Ramos (cell line): ENCODE data around the gene RNF175.

Source experiments
- in situ Hi-C: fragments of 300-500 bp; cut with MboI; formaldehyde crosslinking; loops from one replicate; pipeline ENCODE4 v1.14.3; 2022; ENCODE audit warnings: low sequenced_read_pairs; ENCODE audit not compliant: unreplicated experiment

The RNF175 gene

DNA sequence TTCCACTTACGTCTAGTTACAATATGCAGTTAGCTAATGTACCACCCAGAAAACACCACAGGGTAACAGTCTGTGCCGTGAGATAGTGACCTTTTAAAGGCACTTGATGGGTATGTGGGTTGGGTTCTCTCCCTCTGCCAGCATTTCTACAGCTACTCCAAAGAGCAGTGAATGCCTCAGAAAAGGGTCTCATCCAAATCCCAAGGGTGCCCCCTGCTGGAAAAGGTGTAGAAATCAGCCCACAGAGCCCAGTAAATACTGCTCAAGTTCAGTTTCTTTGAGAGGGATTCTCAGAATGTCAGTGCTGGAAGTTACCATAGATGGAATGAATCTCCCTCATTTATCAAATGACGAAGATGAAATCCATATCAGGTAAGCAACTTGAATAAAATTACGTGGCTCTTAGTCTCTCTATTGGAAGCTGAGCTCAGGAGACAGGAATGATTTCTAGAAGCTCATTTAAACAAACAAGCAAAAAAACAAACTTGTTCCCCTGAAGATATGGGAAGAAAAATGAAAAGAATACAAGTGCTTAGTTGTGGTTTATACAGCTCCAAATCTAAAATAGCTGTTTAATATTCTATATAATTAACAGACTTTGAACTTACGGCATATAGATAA is 9.5 kb downstream of the RNF175 start:
- in situ Hi-C loops, result no loop called here

DNA sequence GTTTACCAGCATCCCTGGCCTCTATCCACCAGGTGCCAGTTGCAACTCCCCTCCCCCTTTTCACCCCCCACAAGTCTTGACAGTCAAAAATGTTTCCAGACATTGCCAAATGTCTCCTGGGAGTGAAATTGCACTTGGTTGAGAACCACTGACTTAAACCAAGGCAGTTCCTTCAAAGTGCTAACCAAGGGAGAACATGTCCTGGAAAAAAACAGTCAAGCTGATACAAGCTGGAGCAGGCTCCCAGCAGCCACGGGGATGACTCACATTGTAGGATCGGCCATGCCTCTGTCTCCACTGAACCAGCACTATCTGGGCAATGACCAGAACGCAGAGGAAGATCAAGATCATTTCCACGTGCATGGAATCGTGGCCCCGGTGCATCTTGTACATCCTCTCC is 11.4 kb downstream of the RNF175 start:
- in situ Hi-C loops, result no loop called here

DNA sequence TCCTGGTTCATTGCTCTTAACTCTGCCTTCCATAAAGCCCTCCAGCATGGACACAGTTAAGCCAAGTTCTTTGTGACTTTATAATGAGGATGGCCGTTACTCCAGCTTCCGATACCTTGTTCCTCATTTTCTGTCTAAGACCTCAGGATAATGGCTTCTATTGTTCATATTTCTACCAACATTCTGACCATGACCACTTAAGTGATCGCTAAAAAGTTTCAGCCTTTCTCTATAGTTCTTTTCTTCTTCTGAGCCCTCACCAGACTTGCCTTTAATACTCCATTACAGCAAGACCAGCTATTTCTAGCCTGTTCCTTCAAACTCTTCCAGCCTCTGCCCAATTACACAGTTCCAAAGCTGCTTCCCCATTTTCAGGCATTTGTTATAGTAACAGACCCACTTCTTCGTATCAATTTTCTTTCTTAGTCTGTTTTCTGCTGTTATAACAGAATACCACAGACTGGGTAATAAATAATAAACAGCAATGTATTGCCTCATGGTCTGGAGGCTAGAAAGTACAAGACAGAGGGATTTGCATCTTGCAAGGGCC is 12.3 kb downstream of the RNF175 start:
- in situ Hi-C loops, result no loop called here

DNA sequence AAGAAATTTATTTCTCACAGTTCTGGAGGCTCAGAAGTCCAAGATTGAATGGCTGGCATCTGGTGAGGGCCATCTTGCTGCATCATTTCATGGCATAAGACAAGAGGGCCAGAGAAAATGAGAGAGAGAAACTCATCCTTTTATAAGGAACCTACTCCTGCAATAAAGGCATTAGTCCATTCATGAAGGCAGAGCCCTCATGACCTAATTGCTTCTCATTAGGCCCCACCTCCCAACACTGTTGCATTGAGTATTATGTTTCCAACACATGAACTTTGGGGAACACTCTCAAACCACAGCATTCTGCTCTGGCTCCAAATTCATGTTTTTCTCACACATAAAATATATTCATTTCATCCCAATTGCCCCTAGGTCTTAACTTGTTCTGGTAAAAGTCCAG is 14.2 kb downstream of the RNF175 start:
- in situ Hi-C loops, result no loop called here

DNA sequence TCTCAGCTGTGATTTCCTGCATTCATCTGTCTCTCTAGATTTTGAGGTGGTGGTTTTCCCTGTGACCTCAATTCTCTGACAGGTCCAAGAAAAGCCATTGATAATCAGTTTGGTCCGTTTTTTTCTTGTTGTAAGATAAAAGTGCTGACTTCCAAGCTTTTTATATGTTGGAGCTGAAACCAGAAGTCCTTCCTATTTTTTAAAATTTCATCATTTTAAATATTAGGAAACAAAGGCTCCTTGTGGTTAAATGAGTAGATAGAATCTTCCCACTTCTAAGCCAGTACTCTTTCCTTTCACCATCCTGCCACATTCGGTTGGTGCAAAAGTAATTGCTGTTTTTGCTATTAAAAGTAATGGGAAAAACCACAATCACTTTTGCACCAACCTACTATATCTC is 18.3 kb downstream of the RNF175 start:
- in situ Hi-C loops, result no loop called here

DNA sequence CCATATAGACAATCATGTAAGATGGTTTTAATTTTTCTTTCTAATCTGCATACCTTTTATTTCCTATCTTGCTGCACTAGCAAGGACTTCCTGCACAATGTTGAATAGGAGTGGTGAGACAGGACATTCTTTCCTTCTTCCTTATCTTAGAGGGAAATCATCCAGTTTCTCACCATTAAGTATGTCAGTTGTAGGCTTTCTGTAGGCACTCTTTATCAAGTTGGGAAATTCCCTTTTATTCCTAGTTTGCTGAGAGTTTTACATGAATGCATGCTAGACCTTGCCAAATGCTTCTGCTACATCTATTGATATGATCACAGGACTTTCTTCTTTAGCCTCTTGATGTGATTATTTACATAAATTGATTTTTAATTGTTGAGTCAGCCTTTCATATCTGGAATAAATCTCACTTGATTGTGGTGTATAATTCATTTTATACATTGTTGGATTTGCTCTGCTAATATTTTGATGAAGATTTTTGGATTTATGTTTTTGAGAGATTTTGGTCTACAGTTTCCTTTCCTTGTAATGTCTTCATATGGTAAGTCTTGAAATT is 23.8 kb downstream of the RNF175 start:
- in situ Hi-C loops, result no loop called here

DNA sequence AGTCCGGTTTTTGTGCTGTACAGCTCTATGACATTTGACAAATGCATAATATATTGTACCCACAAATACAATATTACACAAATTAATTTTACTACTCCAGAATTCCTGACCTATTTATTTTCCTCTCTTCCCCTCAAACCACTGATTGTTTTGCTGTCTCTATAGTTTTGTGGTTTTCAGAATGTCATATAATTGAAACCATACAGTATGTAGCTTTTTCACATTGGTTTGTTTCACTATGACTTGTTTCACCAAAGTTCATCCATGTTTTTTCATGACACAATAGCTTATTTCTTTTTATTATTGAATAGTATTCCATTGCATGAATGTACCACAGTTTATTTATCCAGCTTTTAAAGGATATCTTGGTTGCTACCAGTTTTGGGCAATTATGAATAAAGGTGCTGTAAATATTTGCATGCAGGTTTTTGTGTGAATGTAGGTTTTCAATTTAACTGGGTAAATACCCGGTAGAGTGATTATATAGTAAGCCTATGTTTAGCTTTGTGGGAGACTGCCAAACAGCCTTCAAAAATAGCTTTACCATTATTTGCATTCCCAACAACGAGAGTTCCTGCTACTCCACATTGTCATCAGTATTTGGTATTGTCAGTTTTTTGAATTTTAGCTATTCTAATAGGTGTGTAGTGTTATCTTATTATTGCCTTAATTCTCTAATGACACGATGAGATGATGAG is 25.9 kb downstream of the RNF175 start:
- in situ Hi-C loops, result no loop called here

DNA sequence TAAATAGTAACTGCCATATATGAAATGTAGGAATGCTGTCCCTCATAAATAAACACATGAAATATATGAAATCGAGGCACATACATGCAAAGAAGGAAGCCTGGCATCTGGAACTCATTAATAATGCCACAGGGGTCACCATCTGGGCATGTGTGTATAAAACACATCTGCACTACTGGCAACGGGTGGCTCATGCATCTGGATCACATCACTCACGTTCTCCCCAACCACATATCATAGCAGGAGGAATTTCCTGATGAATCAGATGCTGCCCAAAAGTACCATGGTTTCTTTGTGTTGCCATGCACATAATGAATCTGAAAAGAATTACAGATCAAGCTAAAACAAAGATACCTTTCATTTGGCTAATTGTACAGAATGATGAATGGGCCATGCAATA is 28.6 kb downstream of the RNF175 start:
- in situ Hi-C loops, result no loop called here

DNA sequence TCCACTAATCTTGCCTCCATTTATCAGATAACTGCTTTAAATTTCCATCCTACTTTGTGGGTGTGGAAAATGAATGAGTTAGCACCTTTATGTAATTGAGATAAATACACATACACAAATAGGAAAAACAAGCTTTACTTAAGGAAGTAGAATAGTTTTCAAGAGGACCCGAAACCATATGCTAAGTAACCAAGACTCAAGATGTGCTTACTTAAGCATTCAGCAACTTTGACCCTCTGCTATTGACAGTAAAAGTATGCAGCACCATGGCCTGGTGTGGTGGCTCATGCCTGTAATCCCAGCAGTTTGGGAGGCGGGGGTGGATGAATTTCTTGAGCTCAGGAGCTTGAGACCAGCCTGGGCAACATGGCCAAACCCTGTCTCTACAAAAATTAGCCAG is 29.9 kb downstream of the RNF175 start:
- in situ Hi-C loops, result no loop called here

DNA sequence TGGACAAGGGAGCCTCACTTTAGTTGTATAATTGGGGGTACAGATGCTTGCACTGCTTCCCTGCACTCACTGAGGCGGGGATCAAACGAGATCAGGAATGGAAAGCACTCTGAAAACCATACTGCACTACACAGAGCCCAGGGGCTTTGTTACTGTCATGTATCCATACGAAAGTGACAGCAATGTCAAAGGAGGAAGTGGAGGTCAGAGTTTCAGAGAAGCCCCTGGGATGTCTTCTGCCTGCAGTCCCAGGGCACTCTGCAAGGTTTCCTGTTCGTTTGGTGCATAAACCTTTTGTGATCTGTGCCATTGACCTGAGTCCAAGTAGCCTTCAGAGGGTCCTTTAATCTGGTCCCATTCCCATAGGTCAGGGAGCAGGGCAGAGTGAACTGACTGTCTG is 31.2 kb downstream of the RNF175 start:
- in situ Hi-C loops, result no loop called here

DNA sequence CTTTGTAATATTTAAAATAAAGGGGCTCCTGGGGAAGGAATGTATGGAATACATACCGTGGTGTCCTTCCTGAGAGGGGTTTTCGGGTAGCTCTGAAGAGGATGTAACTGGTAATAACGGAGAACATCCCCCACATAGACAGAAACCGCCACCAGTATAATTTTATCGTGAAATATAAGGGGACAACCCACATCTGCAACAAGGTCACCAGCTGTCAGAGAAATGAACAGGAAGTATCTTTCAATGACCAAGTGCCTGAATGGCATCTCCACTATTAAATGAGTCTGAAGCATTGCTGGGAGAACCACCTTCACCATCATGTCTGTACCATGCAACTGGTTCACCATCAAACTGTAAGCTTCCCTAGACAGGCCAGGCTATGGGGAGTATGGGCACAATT is 31.7 kb downstream of the RNF175 start:
- in situ Hi-C loops, result no loop called here

DNA sequence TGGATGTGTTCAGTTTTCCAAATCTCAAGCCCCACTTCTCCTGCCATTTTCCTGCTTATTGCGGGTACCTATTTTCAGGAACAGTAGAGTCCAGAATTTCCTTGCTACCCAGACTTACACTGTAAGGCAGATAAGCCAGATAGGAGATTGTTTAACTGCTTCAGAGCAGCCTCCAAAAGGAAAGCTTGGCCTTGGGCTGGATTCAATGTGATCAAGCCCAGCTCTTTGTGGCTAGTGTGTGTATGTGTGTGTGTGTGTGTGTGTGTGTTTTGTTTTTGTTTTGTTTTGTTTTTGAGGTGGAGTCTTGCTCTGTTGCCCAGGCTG is 34.0 kb downstream of the RNF175 start:
- in situ Hi-C loops, result no loop called here

DNA sequence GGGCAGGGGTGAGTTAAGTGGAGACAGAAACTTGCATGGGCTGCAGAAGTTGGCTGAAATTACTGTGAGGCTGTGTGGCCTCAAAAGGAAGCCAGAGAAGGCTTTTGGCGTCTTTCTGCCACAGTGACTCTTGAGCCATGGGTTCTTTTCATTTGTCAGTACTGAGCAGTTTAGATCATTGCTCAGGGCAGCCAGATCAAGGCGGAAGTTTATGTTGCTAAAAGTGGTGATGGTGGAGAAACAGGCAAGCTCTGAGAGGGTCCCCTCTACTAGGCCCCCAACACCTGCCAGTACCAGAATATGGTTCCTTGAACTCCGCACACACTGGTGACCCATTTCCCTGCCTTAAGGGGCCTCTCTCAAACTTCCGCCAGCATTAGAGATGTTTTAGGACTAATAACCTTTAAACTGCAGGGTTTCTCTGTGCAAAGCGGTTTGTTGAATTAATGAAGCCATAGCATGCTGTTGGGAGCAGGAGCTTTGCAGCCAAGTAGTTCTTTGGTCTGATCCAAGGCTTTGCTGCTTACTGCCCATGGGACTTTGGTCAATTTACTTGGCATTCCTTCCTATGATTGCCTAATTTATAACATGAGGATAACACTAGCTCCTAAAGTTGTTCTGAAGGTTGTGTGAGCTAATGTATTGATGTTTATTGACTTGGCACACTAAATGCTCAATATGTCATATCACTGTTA is 34.5 kb downstream of the RNF175 start:
- in situ Hi-C loops, result no loop called here

DNA sequence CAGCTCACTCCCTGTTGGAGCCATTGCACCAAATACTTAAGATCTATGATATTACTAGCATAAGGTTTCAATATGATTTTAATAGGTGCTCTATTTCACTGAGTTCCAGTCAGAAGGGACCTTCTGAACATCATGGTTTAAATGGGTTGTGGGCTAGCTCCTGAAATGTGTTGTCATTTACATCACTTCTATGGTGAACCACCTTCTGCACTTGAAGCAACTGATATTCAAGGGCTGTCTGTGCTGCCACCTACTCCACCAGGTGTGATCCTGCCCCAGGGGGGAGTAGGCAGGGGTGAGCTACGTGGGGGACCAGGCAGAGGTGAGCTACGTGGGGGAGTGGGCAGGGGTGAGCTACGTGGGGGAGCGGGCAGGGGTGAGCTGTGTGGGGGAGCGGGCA is 35.2 kb downstream of the RNF175 start:
- in situ Hi-C loops, result no loop called here

DNA sequence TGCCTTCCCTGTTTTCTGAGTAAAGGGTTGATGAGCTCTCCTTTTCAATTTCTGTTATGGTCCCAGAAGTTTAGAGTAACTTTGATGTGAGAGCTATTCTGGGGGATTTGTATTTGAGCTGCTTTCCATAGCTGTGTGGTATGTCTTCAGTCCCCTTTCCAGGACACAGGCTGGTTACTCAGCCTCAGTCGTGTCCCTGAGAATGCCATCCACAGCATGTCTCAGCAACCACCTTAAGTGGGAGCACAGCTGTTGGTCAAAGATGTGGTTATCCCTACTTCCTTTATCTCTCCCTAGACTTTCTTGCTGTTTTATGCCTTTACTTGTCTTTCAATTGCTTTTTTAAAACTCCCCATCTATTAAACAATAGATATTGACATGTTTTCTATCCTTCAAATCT is 37.8 kb downstream of the RNF175 start:
- in situ Hi-C loops, result no loop called here

DNA sequence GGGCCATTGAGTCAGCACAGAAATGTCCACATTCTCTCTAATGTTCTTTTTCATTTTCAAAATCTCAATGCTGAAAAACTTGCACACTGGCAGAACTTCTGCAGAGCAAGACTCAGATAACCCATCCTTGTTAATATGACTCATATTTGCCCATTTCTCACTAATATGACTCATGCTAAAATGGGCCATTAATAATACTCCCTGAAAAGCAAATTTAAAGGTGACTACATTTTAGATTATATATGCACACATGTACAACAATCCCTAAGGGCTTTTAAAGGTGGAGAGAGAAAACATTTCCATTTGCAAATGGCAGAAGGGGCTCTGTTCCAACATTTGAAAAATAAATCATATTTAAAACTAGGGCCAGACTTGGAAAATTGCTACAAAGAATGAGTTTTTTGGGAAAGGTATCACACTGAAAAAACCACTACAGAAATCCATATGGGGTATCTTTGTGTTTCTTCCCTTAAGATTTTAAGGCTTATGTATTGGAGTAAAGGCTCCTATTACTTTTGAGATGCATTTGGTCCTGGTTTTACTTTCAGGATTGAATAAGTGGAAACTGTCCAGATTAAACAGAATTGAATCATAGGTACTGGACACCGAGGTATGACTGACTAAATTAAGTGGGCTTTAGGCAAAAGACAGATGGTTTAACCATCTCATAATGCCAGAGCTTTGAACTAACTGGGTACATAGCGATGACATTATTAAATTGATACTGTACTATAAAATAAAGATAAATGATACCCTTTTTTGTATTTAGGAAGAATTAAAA is 45.8 kb downstream of the RNF175 start:
- in situ Hi-C loops, result no loop called here

DNA sequence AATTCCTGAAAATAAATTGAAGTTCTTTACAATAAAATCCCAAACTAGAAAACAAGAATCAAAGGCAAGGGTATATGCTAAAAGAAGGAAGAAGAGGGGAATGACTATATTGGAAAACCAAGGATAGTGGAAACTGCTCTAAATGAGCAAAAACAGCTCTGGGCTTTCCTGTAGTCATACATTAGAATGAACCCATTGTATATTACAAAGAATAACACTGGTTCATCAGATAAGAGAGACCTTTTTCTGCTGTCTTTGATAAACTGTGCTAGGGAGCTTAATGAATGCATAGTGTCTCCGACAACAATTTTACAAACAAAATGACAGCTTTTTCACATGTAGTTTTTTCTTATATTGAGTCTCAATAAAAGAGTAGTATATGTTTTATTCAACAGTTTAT is 49.1 kb downstream of the RNF175 start:
- in situ Hi-C loops, result no loop called here

DNA sequence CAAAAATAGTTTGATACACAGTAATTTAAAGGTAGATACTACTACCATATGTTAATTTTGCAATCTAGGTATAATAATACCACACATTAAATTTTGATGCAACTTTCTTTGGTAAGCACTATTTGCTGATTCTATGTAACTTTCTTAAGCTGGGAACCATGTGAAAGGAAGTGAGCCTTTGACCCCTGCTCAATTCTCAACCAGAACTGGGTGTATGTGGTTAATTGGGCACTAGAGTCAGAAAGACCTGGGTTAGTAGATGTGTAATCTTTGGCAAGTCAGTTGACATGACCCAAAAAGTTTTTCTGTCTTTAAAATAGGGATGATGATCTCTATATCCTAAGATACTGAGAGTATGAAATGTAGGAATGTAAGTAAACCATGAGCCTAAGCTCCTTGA is 53.3 kb downstream of the RNF175 start:
- in situ Hi-C loops, result no loop called here

DNA sequence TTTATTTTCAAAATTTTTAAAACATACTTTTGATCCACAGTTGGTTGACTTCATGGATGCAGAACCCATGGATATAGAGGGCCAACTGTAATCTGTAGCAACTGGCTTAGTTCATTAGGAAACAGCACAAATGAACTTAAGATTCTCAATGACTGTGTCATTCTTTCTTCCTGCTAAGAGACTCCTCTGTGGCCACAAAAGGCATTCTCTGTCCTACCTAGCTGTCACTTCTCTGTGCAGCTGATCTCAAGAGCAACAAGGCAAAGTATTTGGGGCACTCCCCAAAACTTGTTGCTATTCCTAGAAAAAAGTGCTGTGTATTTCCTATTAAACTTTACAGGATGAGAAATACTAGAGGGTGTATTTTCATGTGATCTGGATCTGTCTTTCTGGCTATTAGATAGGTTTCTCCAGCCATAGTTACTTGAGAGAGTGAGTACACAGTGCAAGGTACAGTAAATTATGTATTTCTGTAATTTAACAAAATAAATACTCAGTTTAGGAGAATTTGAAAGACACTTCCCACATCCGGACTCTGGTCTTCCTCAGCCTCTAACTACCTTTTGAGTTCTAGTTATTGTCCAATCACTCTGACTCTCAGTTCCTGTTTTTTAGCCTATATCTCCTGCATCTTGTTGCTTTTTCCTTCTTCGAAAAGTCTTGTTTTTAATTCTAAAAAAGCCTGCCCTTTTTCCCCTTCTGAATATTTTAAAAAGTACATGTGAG is 53.9 kb downstream of the RNF175 start:
- in situ Hi-C loops, result no loop called here

DNA sequence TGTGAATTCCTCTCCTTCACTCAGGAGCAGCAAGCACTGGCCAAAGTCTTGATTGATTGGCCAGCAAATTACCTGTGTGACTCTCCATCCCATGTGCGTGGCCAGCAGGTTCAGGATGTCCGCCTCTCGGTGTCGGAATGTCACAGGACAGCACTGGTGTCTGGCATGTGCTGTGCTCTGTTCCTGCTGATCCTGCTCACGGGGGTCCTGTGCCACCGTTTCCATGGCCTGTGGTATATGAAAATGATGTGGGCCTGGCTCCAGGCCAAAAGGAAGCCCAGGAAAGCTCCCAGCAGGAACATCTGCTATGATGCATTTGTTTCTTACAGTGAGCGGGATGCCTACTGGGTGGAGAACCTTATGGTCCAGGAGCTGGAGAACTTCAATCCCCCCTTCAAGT is 55.3 kb downstream of the RNF175 start:
- in situ Hi-C loops, result no loop called here
